OCI-LY7 (cell line): ENCODE measurements around the gene ZNF550. TPM values are rescaled to one million over a fixed set of nuclear protein-coding genes. Genes with fewer than 3 reads are reported as not detected.

Experiments used
- BruUV-seq: library from RNA; stranded (reverse); fragments of 400-500 nt; replicated peaks from 2 replicates; lab custom pipeline; 2021; lab: Mats Ljungman, UMichigan
- CTCF ChIA-PET: fragments of 300-600 bp; sonication (Branson Sonifier 250); formaldehyde crosslinking; loops from one replicate; lab custom pipeline; 2022; ENCODE audit warnings: antibody characterized with exemption; ENCODE audit not compliant: unreplicated experiment; lab: Charles Lee
- POLR2A ChIA-PET: fragments of 300-600 bp; sonication (Branson Sonifier 250); formaldehyde crosslinking; loops from one replicate; lab custom pipeline; 2022; ENCODE audit warnings: antibody characterized with exemption; lab: Charles Lee
- DNase-seq: peaks from one replicate; pipeline ENCODE4 v3.0.0-alpha.2; 2015; ENCODE audit warnings: low spot score
- H2AFZ ChIP-seq: fragments of 200-600 bp; sonication (generic), shearing (Covaris generic); 2 replicates; pipeline ENCODE4 v1.6.1; 2014; ENCODE audit warnings: mild to moderate bottlenecking, antibody characterized with exemption, low read length, moderate library complexity
- H3K27ac ChIP-seq: fragments of 200-600 bp; sonication (generic); 2 replicates; pipeline ENCODE4 v1.5.1; 2014; ENCODE audit warnings: mixed run types, low read depth, mild to moderate bottlenecking, moderate library complexity, low read length, inconsistent platforms; ENCODE audit not compliant: poor library complexity, severe bottlenecking
- H3K36me3 ChIP-seq: fragments of 200-600 bp; sonication (generic); 2 replicates; pipeline ENCODE4 v1.6.1; 2014; ENCODE audit warnings: mild to moderate bottlenecking, antibody characterized with exemption, low read length, moderate library complexity, mixed read lengths; ENCODE audit not compliant: insufficient read depth
- H3K4me1 ChIP-seq: fragments of 200-600 bp; sonication (generic); 2 replicates; pipeline ENCODE4 v1.5.1; 2014; ENCODE audit warnings: mild to moderate bottlenecking, low read length; ENCODE audit not compliant: insufficient read depth, poor library complexity, severe bottlenecking
- H3K4me2 ChIP-seq: fragments of 200-600 bp; sonication (generic); 2 replicates; pipeline ENCODE4 v1.6.1; 2014; ENCODE audit warnings: mild to moderate bottlenecking, low read length
- H3K4me3 ChIP-seq: fragments of 200-600 bp; sonication (generic); 2 replicates; pipeline ENCODE4 v1.5.1; 2014; ENCODE audit warnings: mild to moderate bottlenecking, low read depth, low read length; ENCODE audit not compliant: poor library complexity, severe bottlenecking
- H3K79me2 ChIP-seq: fragments of 200-600 bp; sonication (generic); 2 replicates; pipeline ENCODE4 v1.6.1; 2016; ENCODE audit warnings: low read depth, mild to moderate bottlenecking, low read length, moderate library complexity, mixed read lengths; ENCODE audit not compliant: insufficient read depth
- H3K9me2 ChIP-seq: fragments of 200-600 bp; sonication (generic); 2 replicates; pipeline ENCODE4 v1.6.1; 2016; ENCODE audit warnings: mild to moderate bottlenecking, low read length, mixed read lengths; ENCODE audit not compliant: insufficient read depth
- H3K9me3 ChIP-seq: fragments of 200-600 bp; sonication (generic); 2 replicates; pipeline ENCODE4 v1.6.1; 2014; ENCODE audit warnings: mild to moderate bottlenecking, mixed run types, low read length, mixed read lengths
- H4K20me1 ChIP-seq: fragments of 200-600 bp; sonication (generic); 2 replicates; pipeline ENCODE4 v1.6.1; 2014; ENCODE audit warnings: mild to moderate bottlenecking, antibody characterized with exemption, low read length, moderate library complexity, mixed read lengths; ENCODE audit not compliant: insufficient read depth
- CTCF ChIP-seq: fragments of 200-600 bp; sonication (generic); conservative IDR thresholded peaks from 2 replicates; pipeline ENCODE4 v1.5.1; 2014; ENCODE audit warnings: mild to moderate bottlenecking, antibody characterized with exemption, low read length, moderate library complexity, mixed read lengths
- EZH2phosphoT487 ChIP-seq: fragments of 200-600 bp; sonication (generic); IDR thresholded peaks from 2 replicates; pipeline ENCODE4 v1.6.1; 2018; ENCODE audit warnings: low read depth, borderline replicate concordance, mild to moderate bottlenecking, mixed run types, antibody characterized with exemption, low read length, moderate library complexity, mixed read lengths
- intact Hi-C: fragments of 100-400 bp; cut with micrococcal nuclease; formaldehyde crosslinking; loops from one replicate; pipeline ENCODE4 v1.10.0; 2022; ENCODE audit not compliant: unreplicated experiment
- total RNA-seq, 2 experiments: library from RNA; depleted of rRNA in 1 of 2; stranded (reverse); fragments of >200 nt in 1 of 2; shearing (Covaris generic) in 1 of 2; gene quantifications; 2 replicates each; pipeline ENCODE4 v1.2.3, GENCODE V29; 2014 to 2022

The ZNF550 gene
- total RNA-seq, 2 experiments from 2014 or later = 6.3 to 6.8 TPM

- Histone ChIP-seq H3K79me2 (no peaks in the 10 kb centered on the region), H3K4me2 (no peak overlapping the region), H4K20me1 (no peaks in the 10 kb centered on the region), H3K9me3 (peaks cover 24% of the 10 kb centered on the region; the same call in 1 of the 2 replicates), H2AFZ (no peak overlapping the region), H3K36me3 (peaks cover 30% of the 10 kb centered on the region), H3K4me1 (no peaks in the 10 kb centered on the region), H3K27ac (no peak overlapping the region), H3K4me3 (no peak overlapping the region), H3K9me2 (no peaks in the 10 kb centered on the region)
- no peak for TF ChIP-seq EZH2phosphoT487
- no peak for TF ChIP-seq CTCF
- ChIA-PET POLR2A (no interaction called here), CTCF (no interaction called here)
- no TSS peak for BruUV-seq
- DNase-seq = no peak
- intact Hi-C loops = no loop called here
Observed at GRCh38 chr19:57557659-57558058, 2.0 kb downstream of the ZNF550 start.

- no peak overlapping the region for H2AFZ ChIP-seq
- peaks cover 75% of the 10 kb centered on the region for H3K36me3 ChIP-seq
- H3K9me2 ChIP-seq = no peaks in the 10 kb centered on the region
- H3K4me3 ChIP-seq = no peak overlapping the region
- H4K20me1 ChIP-seq = no peaks in the 10 kb centered on the region
- no peak overlapping the region for H3K27ac ChIP-seq
- DNase-seq = no peak
- BruUV-seq = no TSS peak
- ChIA-PET CTCF (no interaction called here), POLR2A (no interaction called here)
- H3K4me2 ChIP-seq = no peak overlapping the region
- no peaks in the 10 kb centered on the region for H3K79me2 ChIP-seq
- H3K4me1 ChIP-seq = no peaks in the 10 kb centered on the region
- no peak for TF ChIP-seq CTCF
- TF ChIP-seq EZH2phosphoT487 = no peak
- intact Hi-C loops = no loop called here
- H3K9me3 ChIP-seq = peaks cover 13% of the 10 kb centered on the region
Observed at GRCh38 chr19:57552432-57552831, 7.2 kb downstream of the ZNF550 start.

- intact Hi-C loops = no loop called here
- Histone ChIP-seq H3K4me2 (no peak overlapping the region), H3K4me3 (no peak overlapping the region), H3K9me3 (peaks cover 57% of the 10 kb centered on the region), H4K20me1 (no peaks in the 10 kb centered on the region), H3K4me1 (no peaks in the 10 kb centered on the region), H3K36me3 (peaks cover 90% of the 10 kb centered on the region), H3K79me2 (no peaks in the 10 kb centered on the region), H3K9me2 (no peaks in the 10 kb centered on the region), H3K27ac (no peak overlapping the region), H2AFZ (no peak overlapping the region)
- POLR2A ChIA-PET = no interaction called here
- TF ChIP-seq EZH2phosphoT487 (no peak), CTCF (no peak)
- no peak for DNase-seq
- BruUV-seq = no TSS peak
- CTCF ChIA-PET = no interaction called here
Observed at GRCh38 chr19:57546513-57546912, 13.2 kb downstream of the ZNF550 start.
